HepG2 (cell line): ENCODE data around the gene TEAD3.

ENCODE experiments used
- ATF1 ChIP-seq: IDR thresholded peaks from 2 replicates; pipeline ENCODE4 v1.6.1; 2016; ENCODE audit warnings: mild to moderate bottlenecking, control low read depth
- CAMTA2 ChIP-seq: sonication (generic); formaldehyde crosslinking; IDR thresholded peaks from 2 replicates; pipeline ENCODE4 v1.4.0; 2020; ENCODE audit warnings: mild to moderate bottlenecking, missing genetic modification reagents, borderline replicate concordance
- EZH2 ChIP-seq: conservative IDR thresholded peaks from 2 replicates; pipeline ENCODE4 v1.6.1; 2012; ENCODE audit warnings: mild to moderate bottlenecking, low read depth, low read length, moderate library complexity
- FOXK2 ChIP-seq: fragments of 450-650 bp; IDR thresholded peaks from 2 replicates; pipeline ENCODE4 v1.6.1; 2016
- GABPA ChIP-seq, 2 experiments: IDR thresholded peaks; 2 replicates each; pipeline ENCODE4 v1.6.1; 2011 to 2016; ENCODE audit warnings: low read depth in 2 of 2, low read length in 1 of 2, missing biosample characterization in 1 of 2, missing genetic modification characterization in 1 of 2
- HNRNPUL1 ChIP-seq: fragments of 200-400 bp; formaldehyde crosslinking; IDR thresholded peaks from 2 replicates; pipeline ENCODE4 v1.6.1; 2017; ENCODE audit warnings: low read depth, mild to moderate bottlenecking, low read length, moderate library complexity
- NFIC ChIP-seq: IDR thresholded peaks from 2 replicates; pipeline ENCODE4 v1.6.1; 2012; ENCODE audit warnings: mild to moderate bottlenecking, low read length, inconsistent platforms
- PAX8 ChIP-seq: sonication (generic); formaldehyde crosslinking; IDR thresholded peaks from 2 replicates; pipeline ENCODE4 v1.8.0; 2022; ENCODE audit warnings: mild to moderate bottlenecking, missing genetic modification reagents, borderline replicate concordance
- POLR2A ChIP-seq, 2 experiments: IDR thresholded peaks; 2 replicates each; pipeline ENCODE4 v1.6.1; 2011; ENCODE audit warnings: low read depth in 2 of 2, low read length in 2 of 2, mild to moderate bottlenecking in 1 of 2, moderate library complexity in 1 of 2; ENCODE audit not compliant: insufficient read depth in 1 of 2
- POLR2AphosphoS5 ChIP-seq: IDR thresholded peaks from 2 replicates; pipeline ENCODE4 v1.6.1; 2012; ENCODE audit warnings: low read depth, low read length
- ZC3H13 ChIP-seq: sonication (generic); formaldehyde crosslinking; IDR thresholded peaks from 2 replicates; pipeline ENCODE4 v1.8.1; 2023; ENCODE audit warnings: mild to moderate bottlenecking, missing genetic modification reagents, moderate library complexity
- TF ChIP-seq, protein P1 (sequence below): sonication (generic); formaldehyde crosslinking; IDR thresholded peaks from 2 replicates; pipeline ENCODE4 v1.5.0; 2020; ENCODE audit warnings: mild to moderate bottlenecking, missing genetic modification reagents, moderate library complexity
- TF ChIP-seq, protein P2 (sequence below): sonication (generic); formaldehyde crosslinking; IDR thresholded peaks from 2 replicates; pipeline ENCODE4 v1.4.0; 2020; ENCODE audit warnings: missing genetic modification reagents, borderline replicate concordance
- TF ChIP-seq, protein P3 (sequence below), 2 experiments: sonication (generic) in 1 of 2; formaldehyde crosslinking in 1 of 2; IDR thresholded peaks; 2 replicates each; pipeline versions ENCODE4 v1.5.1 to v1.6.1; 2011 to 2020; ENCODE audit warnings: borderline replicate concordance in 1 of 2, low read depth in 1 of 2, low read length in 1 of 2, mild to moderate bottlenecking in 1 of 2, missing genetic modification reagents in 1 of 2, moderate library complexity in 1 of 2

DNA sequence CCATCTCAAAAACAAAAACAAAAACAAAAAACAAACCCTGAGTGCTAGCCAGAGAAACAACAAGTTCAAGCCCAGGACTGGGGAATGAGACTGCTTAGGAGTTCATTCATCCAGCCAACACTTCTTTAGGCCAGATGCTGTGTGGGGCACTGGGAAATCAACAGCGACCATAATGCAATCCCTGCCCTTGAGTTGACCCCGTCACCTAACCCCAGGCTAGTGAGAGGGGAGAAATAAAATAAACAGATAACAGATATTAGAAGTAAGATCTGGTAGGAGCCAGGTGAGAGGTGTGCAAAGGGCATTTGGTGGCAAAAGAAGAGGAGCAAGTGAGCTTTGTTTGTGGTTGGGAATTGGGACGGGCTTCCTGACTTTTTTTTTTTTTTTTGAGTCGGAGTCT, 33.6 kb downstream of the TEAD3 start:
- no peak for TF ChIP-seq NFIC
- no peak for TF ChIP-seq ATF1 (CRISPR knock-in tag)
- TF ChIP-seq EZH2 = no peak
- TF ChIP-seq, protein P1, sequence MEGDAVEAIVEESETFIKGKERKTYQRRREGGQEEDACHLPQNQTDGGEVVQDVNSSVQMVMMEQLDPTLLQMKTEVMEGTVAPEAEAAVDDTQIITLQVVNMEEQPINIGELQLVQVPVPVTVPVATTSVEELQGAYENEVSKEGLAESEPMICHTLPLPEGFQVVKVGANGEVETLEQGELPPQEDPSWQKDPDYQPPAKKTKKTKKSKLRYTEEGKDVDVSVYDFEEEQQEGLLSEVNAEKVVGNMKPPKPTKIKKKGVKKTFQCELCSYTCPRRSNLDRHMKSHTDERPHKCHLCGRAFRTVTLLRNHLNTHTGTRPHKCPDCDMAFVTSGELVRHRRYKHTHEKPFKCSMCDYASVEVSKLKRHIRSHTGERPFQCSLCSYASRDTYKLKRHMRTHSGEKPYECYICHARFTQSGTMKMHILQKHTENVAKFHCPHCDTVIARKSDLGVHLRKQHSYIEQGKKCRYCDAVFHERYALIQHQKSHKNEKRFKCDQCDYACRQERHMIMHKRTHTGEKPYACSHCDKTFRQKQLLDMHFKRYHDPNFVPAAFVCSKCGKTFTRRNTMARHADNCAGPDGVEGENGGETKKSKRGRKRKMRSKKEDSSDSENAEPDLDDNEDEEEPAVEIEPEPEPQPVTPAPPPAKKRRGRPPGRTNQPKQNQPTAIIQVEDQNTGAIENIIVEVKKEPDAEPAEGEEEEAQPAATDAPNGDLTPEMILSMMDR (CRISPR knock-in tag) = no peak
- no peak for TF ChIP-seq CAMTA2 (CRISPR knock-in tag)
- no peak for TF ChIP-seq HNRNPUL1
- no peak for TF ChIP-seq PAX8 (CRISPR knock-in tag)
- no peak for TF ChIP-seq GABPA (IDR thresholded peaks at IDR 0.05; ENCODE audit: low read depth, low read length)
- no peak for TF ChIP-seq GABPA (CRISPR knock-in tag; IDR thresholded peaks at IDR 0.05; ENCODE audit: low read depth)
- no peak for TF ChIP-seq ZC3H13 (CRISPR knock-in tag)
- TF ChIP-seq, protein P2, sequence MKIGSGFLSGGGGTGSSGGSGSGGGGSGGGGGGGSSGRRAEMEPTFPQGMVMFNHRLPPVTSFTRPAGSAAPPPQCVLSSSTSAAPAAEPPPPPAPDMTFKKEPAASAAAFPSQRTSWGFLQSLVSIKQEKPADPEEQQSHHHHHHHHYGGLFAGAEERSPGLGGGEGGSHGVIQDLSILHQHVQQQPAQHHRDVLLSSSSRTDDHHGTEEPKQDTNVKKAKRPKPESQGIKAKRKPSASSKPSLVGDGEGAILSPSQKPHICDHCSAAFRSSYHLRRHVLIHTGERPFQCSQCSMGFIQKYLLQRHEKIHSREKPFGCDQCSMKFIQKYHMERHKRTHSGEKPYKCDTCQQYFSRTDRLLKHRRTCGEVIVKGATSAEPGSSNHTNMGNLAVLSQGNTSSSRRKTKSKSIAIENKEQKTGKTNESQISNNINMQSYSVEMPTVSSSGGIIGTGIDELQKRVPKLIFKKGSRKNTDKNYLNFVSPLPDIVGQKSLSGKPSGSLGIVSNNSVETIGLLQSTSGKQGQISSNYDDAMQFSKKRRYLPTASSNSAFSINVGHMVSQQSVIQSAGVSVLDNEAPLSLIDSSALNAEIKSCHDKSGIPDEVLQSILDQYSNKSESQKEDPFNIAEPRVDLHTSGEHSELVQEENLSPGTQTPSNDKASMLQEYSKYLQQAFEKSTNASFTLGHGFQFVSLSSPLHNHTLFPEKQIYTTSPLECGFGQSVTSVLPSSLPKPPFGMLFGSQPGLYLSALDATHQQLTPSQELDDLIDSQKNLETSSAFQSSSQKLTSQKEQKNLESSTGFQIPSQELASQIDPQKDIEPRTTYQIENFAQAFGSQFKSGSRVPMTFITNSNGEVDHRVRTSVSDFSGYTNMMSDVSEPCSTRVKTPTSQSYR (CRISPR knock-in tag) = no peak
- no peak for TF ChIP-seq FOXK2
- TF ChIP-seq POLR2AphosphoS5 = no peak
- no peak for TF ChIP-seq POLR2A (IDR thresholded peaks at IDR 0.05; ENCODE audit: insufficient read depth in 1 of 2, low read depth in 2 of 2, low read length in 2 of 2)
- TF ChIP-seq, protein P3, sequence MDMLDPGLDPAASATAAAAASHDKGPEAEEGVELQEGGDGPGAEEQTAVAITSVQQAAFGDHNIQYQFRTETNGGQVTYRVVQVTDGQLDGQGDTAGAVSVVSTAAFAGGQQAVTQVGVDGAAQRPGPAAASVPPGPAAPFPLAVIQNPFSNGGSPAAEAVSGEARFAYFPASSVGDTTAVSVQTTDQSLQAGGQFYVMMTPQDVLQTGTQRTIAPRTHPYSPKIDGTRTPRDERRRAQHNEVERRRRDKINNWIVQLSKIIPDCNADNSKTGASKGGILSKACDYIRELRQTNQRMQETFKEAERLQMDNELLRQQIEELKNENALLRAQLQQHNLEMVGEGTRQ (IDR thresholded peaks at IDR 0.05; ENCODE audit: low read depth, low read length) = no peak
- TF ChIP-seq, protein P3 (CRISPR knock-in tag; IDR thresholded peaks at IDR 0.05; ENCODE audit: borderline replicate concordance) = no peak
